Uterus (tissue), 2 donors: ENCODE results near the gene ITPR2.

ENCODE experiments used
- POLR2A ChIP-seq, 2 donors: fragments of 450-650 bp; IDR thresholded peaks; one replicate each; pipeline ENCODE4 v1.6.1; 2016; ENCODE audit warnings: antibody characterized with exemption in 2 of 2, mild to moderate bottlenecking in 1 of 2, moderate library complexity in 1 of 2
- TF ChIP-seq, protein P1 (sequence below), 4 experiments: fragments of 200-600 bp in 2 of 4; fragments of 450-650 bp in 2 of 4; sonication (generic) in 2 of 4; IDR thresholded peaks; one replicate each; pipeline ENCODE4 v1.5.1; 2016 to 2019; ENCODE audit warnings: antibody characterized with exemption in 4 of 4, mild to moderate bottlenecking in 2 of 4, moderate library complexity in 1 of 4

DNA sequence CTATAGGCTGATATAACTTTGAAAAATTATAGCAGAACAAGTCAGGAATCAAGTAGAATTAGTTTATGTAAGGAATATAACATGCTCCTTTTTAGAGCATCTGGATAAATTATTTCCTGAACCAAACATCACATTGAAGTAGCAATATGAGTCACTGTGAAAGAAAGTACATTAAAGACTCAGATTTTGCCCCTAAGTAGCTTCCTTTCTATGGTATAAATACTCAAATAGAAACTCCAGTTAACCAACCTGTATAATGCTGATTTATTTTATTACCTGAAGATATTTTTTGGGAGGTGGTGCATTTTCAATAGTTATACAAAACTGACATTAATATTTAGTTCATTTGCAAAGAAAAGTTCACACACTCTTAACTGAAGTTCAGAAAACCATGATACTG is 312.1 kb downstream of the ITPR2 start:
- TF ChIP-seq, protein P1, sequence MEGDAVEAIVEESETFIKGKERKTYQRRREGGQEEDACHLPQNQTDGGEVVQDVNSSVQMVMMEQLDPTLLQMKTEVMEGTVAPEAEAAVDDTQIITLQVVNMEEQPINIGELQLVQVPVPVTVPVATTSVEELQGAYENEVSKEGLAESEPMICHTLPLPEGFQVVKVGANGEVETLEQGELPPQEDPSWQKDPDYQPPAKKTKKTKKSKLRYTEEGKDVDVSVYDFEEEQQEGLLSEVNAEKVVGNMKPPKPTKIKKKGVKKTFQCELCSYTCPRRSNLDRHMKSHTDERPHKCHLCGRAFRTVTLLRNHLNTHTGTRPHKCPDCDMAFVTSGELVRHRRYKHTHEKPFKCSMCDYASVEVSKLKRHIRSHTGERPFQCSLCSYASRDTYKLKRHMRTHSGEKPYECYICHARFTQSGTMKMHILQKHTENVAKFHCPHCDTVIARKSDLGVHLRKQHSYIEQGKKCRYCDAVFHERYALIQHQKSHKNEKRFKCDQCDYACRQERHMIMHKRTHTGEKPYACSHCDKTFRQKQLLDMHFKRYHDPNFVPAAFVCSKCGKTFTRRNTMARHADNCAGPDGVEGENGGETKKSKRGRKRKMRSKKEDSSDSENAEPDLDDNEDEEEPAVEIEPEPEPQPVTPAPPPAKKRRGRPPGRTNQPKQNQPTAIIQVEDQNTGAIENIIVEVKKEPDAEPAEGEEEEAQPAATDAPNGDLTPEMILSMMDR (IDR thresholded peaks at IDR 0.05): no peak
- no peak for TF ChIP-seq POLR2A (IDR thresholded peaks at IDR 0.05)
